Activated CD8-positive, alpha-beta T cell treated with anti-CD3 and anti-CD28 coated beads for 36 hours (primary cell): ENCODE measurements around the gene TMEM82. TPM values are rescaled to one million over a fixed set of nuclear protein-coding genes. Genes with fewer than 3 reads are reported as not detected.
A peak's percentile ranks its signal among the peaks of the same experiment; 100 is the strongest.

Source experiments
- ATAC-seq: fragments of 200-7000 bp; cut with Tn5 transposase; one replicate; pipeline ENCODE4 v1.10.0; 2021; ENCODE audit warnings: mild to moderate bottlenecking, moderate library complexity
- CTCF ChIA-PET: fragments of 350-600 bp; sonication (Branson Sonifier 250); formaldehyde crosslinking; loops from one replicate; lab custom pipeline; 2021; ENCODE audit warnings: antibody characterized with exemption; lab: Charles Lee
- POLR2A ChIA-PET: fragments of 350-600 bp; sonication (Branson Sonifier 250); formaldehyde crosslinking; loops from one replicate; lab custom pipeline; 2021; ENCODE audit warnings: antibody characterized with exemption; lab: Charles Lee
- DNase-seq: peaks from one replicate; pipeline ENCODE4 v3.0.0-alpha.2; 2020
- H3K27ac Mint-ChIP-seq: one replicate; pipeline ENCODE4 v1.8.0; 2021; ENCODE audit warnings: mild to moderate bottlenecking, mixed read lengths
- H3K27me3 Mint-ChIP-seq: one replicate; pipeline ENCODE4 v1.8.0; 2021; ENCODE audit warnings: mixed read lengths
- H3K36me3 Mint-ChIP-seq: one replicate; pipeline ENCODE4 v1.8.0; 2021; ENCODE audit warnings: low read depth, mixed read lengths
- H3K4me1 Mint-ChIP-seq: one replicate; pipeline ENCODE4 v1.8.0; 2021; ENCODE audit warnings: low read depth, mixed read lengths
- H3K4me3 Mint-ChIP-seq: one replicate; pipeline ENCODE4 v1.8.0; 2021; ENCODE audit warnings: mild to moderate bottlenecking, moderate library complexity, mixed read lengths
- H3K9me3 Mint-ChIP-seq: one replicate; pipeline ENCODE4 v1.8.0; 2021; ENCODE audit warnings: mixed read lengths
- CTCF ChIP-seq: fragments of 200-600 bp; IDR thresholded peaks from one replicate; pipeline ENCODE4 v1.8.0; 2022; ENCODE audit warnings: antibody characterized with exemption, mild to moderate bottlenecking
- intact Hi-C: fragments of 100-400 bp; cut with micrococcal nuclease; formaldehyde crosslinking; loops from one replicate; pipeline ENCODE4 v1.10.0; 2022
- total RNA-seq, 2 experiments: library from RNA; stranded (reverse); gene quantifications; one replicate each; pipeline ENCODE4 v1.2.3, GENCODE V29; 2021

TMEM82 gene
- total RNA-seq, 2 experiments from 2014 or later: not detected

DNA sequence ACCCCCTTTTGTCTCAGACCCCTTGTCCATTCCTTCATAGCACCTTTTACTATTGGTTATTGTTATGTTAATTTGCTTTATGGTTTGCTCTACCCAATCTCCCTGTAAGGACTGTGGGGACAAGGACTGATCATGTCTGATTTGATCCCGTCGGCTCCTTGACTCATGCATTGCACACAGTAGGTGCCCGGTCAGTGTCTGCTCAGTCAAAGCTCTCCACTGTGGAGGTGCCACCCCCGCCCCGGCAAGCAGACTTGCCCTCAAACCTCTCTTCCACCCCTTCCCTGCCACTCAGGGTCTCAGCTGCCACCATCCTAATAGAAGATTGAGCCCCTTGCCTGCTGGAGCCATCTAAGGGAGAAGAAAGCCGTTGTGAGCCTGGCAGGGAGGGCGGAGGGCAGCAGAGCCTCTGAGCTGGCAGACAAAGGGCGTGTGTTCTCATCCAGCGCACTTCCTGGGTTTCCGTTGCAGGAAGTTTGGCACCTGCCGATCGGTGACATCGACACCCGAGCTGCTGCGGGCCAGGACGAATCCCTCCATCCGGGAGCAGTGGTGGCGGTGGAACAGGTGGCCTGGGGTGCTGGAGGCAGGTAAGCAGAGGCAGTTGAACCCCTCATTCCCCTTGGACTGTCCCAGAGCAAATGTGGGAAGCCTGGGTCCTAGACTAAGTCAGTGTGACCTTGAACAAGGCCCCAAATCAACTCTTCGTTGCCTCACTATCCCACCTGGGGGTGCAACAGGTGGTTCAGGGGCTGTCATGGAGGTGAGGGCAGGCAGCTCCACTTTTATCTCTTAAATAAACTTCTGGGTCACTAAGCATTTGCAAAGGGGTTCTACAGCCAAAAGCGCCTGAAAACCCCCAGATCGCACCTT lies 14.1 kb downstream of the TMEM82 start:
- Mint-ChIP-seq H3K27me3 (peaks cover 39% of the 10 kb centered on the region), H3K9me3 (no peaks in the 10 kb centered on the region), H3K27ac (no peak overlapping the region), H3K36me3 (no peaks in the 10 kb centered on the region), H3K4me1 (peaks cover 10% of the 10 kb centered on the region), H3K4me3 (no peak overlapping the region)
- intact Hi-C loops: no loop called here
- ChIA-PET POLR2A (interaction anchor here (1.1 kb wide), 1 partner anchor 191 kb away, joined by 4 read pairs; no protein-coding TSS in a partner anchor), CTCF (interaction anchor here (0.8 to 1.6 kb wide), 2 partner anchors 15 to 59 kb away, joined by 3 to 4 read pairs; no protein-coding TSS in a partner anchor)
- TF ChIP-seq CTCF: no peak
- ATAC-seq (no peak), DNase-seq (peak; percentile 11)

- TF ChIP-seq CTCF: no peak
- peaks cover 10% of the 10 kb centered on the region for H3K4me1 Mint-ChIP-seq
- CTCF ChIA-PET: interaction anchor here (0.6 to 1.6 kb wide), 3 partner anchors 16 to 168 kb away, joined by 3 to 4 read pairs (median 3); no protein-coding TSS in a partner anchor
- POLR2A ChIA-PET: interaction anchor here (1.1 kb wide), 1 partner anchor 191 kb away, joined by 4 read pairs; no protein-coding TSS in a partner anchor
- intact Hi-C loops: no loop called here
- H3K4me3 Mint-ChIP-seq: no peak overlapping the region
- H3K27ac Mint-ChIP-seq: no peak overlapping the region
- ATAC-seq (no peak), DNase-seq (no peak)
- H3K9me3 Mint-ChIP-seq: no peaks in the 10 kb centered on the region
- peaks cover 41% of the 10 kb centered on the region for H3K27me3 Mint-ChIP-seq
- H3K36me3 Mint-ChIP-seq: no peaks in the 10 kb centered on the region
Observed at GRCh38 chr1:15757016-15757543, 14.8 kb downstream of the TMEM82 start.

GRCh38 chr1:15757575-15758342 lies 15.5 kb downstream of the TMEM82 start:
- H3K36me3 Mint-ChIP-seq: no peaks in the 10 kb centered on the region
- ATAC-seq (no peak), DNase-seq (no peak)
- TF ChIP-seq CTCF: no peak
- ChIA-PET POLR2A (no interaction called here), CTCF (interaction anchor here (0.6 kb wide), 1 partner anchor 169 kb away, joined by 3 read pairs; no protein-coding TSS in a partner anchor)
- peaks cover 46% of the 10 kb centered on the region for H3K27me3 Mint-ChIP-seq
- no peaks in the 10 kb centered on the region for H3K9me3 Mint-ChIP-seq
- H3K27ac Mint-ChIP-seq: no peak overlapping the region
- intact Hi-C loops: no loop called here
- H3K4me1 Mint-ChIP-seq: peaks cover 10% of the 10 kb centered on the region
- no peak overlapping the region for H3K4me3 Mint-ChIP-seq

- H3K4me1 Mint-ChIP-seq: peaks cover 10% of the 10 kb centered on the region
- no peak for DNase-seq
- intact Hi-C loops: no loop called here
- H3K4me3 Mint-ChIP-seq: no peak within 1 kb of the TSS
- peak; percentile 31 for ATAC-seq
- POLR2A ChIA-PET: no interaction called here
- H3K36me3 Mint-ChIP-seq: no peaks in the 10 kb centered on the region
- H3K9me3 Mint-ChIP-seq: no peaks in the 10 kb centered on the region
- no peak for TF ChIP-seq CTCF
- no peak within 1 kb of the TSS for H3K27ac Mint-ChIP-seq
- CTCF ChIA-PET: no interaction called here
- H3K27me3 Mint-ChIP-seq: peaks cover 46% of the 10 kb centered on the region
Observed at GRCh38 chr1:15758343-15758931, 16.1 kb downstream of the TMEM82 start, which contains the start of gene FBLIM1. TSS of gene FBLIM1 (plus strand) at chr1:15758795. CDS start at chr1:15764984, 6,189 bp downstream.
